Activated T-cell treated with anti-CD3 and anti-CD28 coated beads for 4 hours (primary cell): ENCODE results near the gene ETNK1.
"Not testable (repeated sequence)": the region's sequence is repeated elsewhere in the genome, so short reads cannot be mapped to it uniquely, and the experiment has no call there.

Experiments
- DNase-seq: peaks from one replicate; pipeline ENCODE4 v3.0.0-alpha.2; 2020

Gene ETNK1

GRCh38 chr12:22624870-22625761 is at the start of gene ETNK1:
ETNK1 (plus strand) TSS chr12:22625171; CDS start chr12:22625431, 260 bp downstream.
- peak; percentile 77 for DNase-seq

GRCh38 chr12:22576065-22576464 is 48.9 kb upstream of the ETNK1 start:
- no peak for DNase-seq

- DNase-seq, result no peak
Measured at GRCh38 chr12:22576473-22576872, 48.5 kb upstream of the ETNK1 start.

GRCh38 chr12:22577667-22578066 is 47.3 kb upstream of the ETNK1 start:
- no peak for DNase-seq

GRCh38 chr12:22578328-22578727 is 46.6 kb upstream of the ETNK1 start:
- no peak for DNase-seq

GRCh38 chr12:22588817-22589216 is 36.2 kb upstream of the ETNK1 start:
- no peak for DNase-seq

GRCh38 chr12:22593864-22594263 is 31.1 kb upstream of the ETNK1 start:
- DNase-seq, result no peak

GRCh38 chr12:22597539-22597938 is 27.4 kb upstream of the ETNK1 start:
- DNase-seq, result not testable (repeated sequence)

GRCh38 chr12:22598141-22598762 is 26.7 kb upstream of the ETNK1 start:
- no peak for DNase-seq

GRCh38 chr12:22598763-22599161 is 26.2 kb upstream of the ETNK1 start:
- no peak for DNase-seq

GRCh38 chr12:22600181-22600580 is 24.8 kb upstream of the ETNK1 start:
- DNase-seq, result no peak

GRCh38 chr12:22609501-22609900 is 15.5 kb upstream of the ETNK1 start:
- DNase-seq, result no peak

GRCh38 chr12:22610131-22610530 is 14.8 kb upstream of the ETNK1 start:
- no peak for DNase-seq

- DNase-seq, result not testable (repeated sequence)
Measured at GRCh38 chr12:22612822-22613221, 12.1 kb upstream of the ETNK1 start.

- no peak for DNase-seq
Measured at GRCh38 chr12:22615963-22616501, 8.9 kb upstream of the ETNK1 start.

GRCh38 chr12:22617630-22618029 is 7.3 kb upstream of the ETNK1 start:
- no peak for DNase-seq

- DNase-seq, result peak; percentile 3
Measured at GRCh38 chr12:22624548-22624869, 462 bp upstream of the ETNK1 start.

GRCh38 chr12:22625762-22626294 is 857 bp downstream of the ETNK1 start:
- peak; percentile 10 for DNase-seq

- DNase-seq, result no peak
Measured at GRCh38 chr12:22626406-22626805, 1.4 kb downstream of the ETNK1 start.

GRCh38 chr12:22627371-22627770 is 2.4 kb downstream of the ETNK1 start:
- no peak for DNase-seq

- no peak for DNase-seq
Measured at GRCh38 chr12:22628228-22628627, 3.3 kb downstream of the ETNK1 start.

- DNase-seq, result no peak
Measured at GRCh38 chr12:22631863-22632463, 7.0 kb downstream of the ETNK1 start.

GRCh38 chr12:22634883-22635282 is 9.9 kb downstream of the ETNK1 start:
- DNase-seq, result no peak
